Heart right ventricle (tissue), 16 donors: ENCODE results near the gene FGGY. TPM values are rescaled to one million over a fixed set of nuclear protein-coding genes. Genes with fewer than 3 reads are reported as not detected.

Source experiments
- ATAC-seq, 8 donors: fragments of 200-7000 bp; cut with Tn5 transposase; one replicate each; pipeline ENCODE4 v1.9.1; 2020; ENCODE audit warnings: mild to moderate bottlenecking in 8 of 8, moderate library complexity in 8 of 8, moderate number of reproducible peaks in 1 of 8
- DNase-seq, 2 donors: peaks; one replicate each; pipeline ENCODE4 v3.0.0-alpha.2; 2020
- H3K27ac ChIP-seq, 10 donors: fragments of 200-600 bp; sonication (generic) in 2 of 10; one replicate each; pipeline versions ENCODE4 v1.5.0 to v1.8.0; 2020 to 2022; ENCODE audit warnings: mild to moderate bottlenecking in 3 of 10
- H3K27me3 ChIP-seq, 7 donors: fragments of 200-600 bp; one replicate each; pipeline ENCODE4 v1.8.0; 2021 to 2022; ENCODE audit warnings: mild to moderate bottlenecking in 2 of 7
- H3K36me3 ChIP-seq, 9 donors: fragments of 200-600 bp; sonication (generic) in 1 of 9; one replicate each; pipeline versions ENCODE4 v1.5.0 to v1.8.0; 2020 to 2022; ENCODE audit warnings: mild to moderate bottlenecking in 2 of 9
- H3K4me1 ChIP-seq, 9 donors: fragments of 200-600 bp; sonication (generic) in 1 of 9; one replicate each; pipeline versions ENCODE4 v1.5.0 to v1.8.0; 2020 to 2022; ENCODE audit warnings: mild to moderate bottlenecking in 4 of 9
- H3K4me3 ChIP-seq, 10 donors: fragments of 200-600 bp; sonication (generic) in 2 of 10; one replicate each; pipeline versions ENCODE4 v1.5.0 to v1.8.0; 2020 to 2022; ENCODE audit warnings: mild to moderate bottlenecking in 7 of 10, moderate library complexity in 2 of 10
- H3K9me3 ChIP-seq, 11 donors: fragments of 200-600 bp in 10 of 11; sonication (generic) in 2 of 11; one replicate each; pipeline versions ENCODE4 v1.5.0 to v1.8.0; 2013 to 2022; ENCODE audit warnings: mild to moderate bottlenecking in 2 of 11, control low read depth in 1 of 11, moderate library complexity in 1 of 11
- WGBS, 2 donors: extraction: QIAGEN DNeasy Blood & Tissue Kit; methylation state at CpG; one replicate each; pipeline ENCODE4 v1.1.7; 2013; ENCODE audit warnings: inconsistent platforms in 1 of 2; 5-methylcytosine and 5-hydroxymethylcytosine counted together
- intact Hi-C, 10 donors: fragments of 100-400 bp; cut with DNase I; formaldehyde crosslinking; loops; one replicate each; pipeline versions ENCODE4 v1.11.1 to v1.14.2; 2022
- polyA plus RNA-seq, 2 donors: library from polyadenylated mRNA; stranded (reverse); fragments of 200-250 nt; gene quantifications; one replicate each; pipeline ENCODE4 v1.2.3, GENCODE V29; 2013
- total RNA-seq, 10 donors: library from RNA; stranded (reverse); fragmentation: NEBNext Ultra II Directional in 3 of 10; extraction: Animal tissue kit (Norgen Biotek cat#: 25700) in 3 of 10; gene quantifications; one replicate each; pipeline versions ENCODE4 v1.2.1 to v1.2.4, GENCODE V29; 2021 to 2023
- TF ChIP-seq, protein P1 (sequence below), 9 donors: fragments of 200-600 bp; sonication (generic) in 2 of 9; IDR thresholded peaks; one replicate each; pipeline versions ENCODE4 v1.5.0 to v1.8.0; 2021 to 2022; ENCODE audit warnings: antibody characterized with exemption in 9 of 9, mild to moderate bottlenecking in 5 of 9, moderate library complexity in 1 of 9
- donor health status: Arrhythmogenic right ventricular cardiomyopathy.
- donor health status: ischemic (EF 13 %, LVEDD 7.1; RV severe dilation, severe dysfunction).
- donor health status: healthy with polysubstance abuse.
- donor health status: DM: no; HTN: yes; CAD: no.
- donor health status: DM: no; HTN: no; CAD: no.
- donor health status: ischemic (EF 25% LVEDD 6.9; RV normal size, moderate dysfunction).
- donor health status: ischemic (EF 25% LVEDD 5.7; RV mildly dilated, moderate dysfunction).
- donor health status: healthy.
- donor health status: DM: yes; HTN: yes; CAD: no.
- donor health status: Ischemic cardiomyopathy.
- donor health status: ischemic (EF 35%, LVEDD 5.7; RV mildly dilated, moderate dysfunction).
- donor health status: nonischemic (EF 11% LVEDD 7.7; RV severe dilation, severe dysfunction).
- donor health status: DM: yes; HTN: yes; CAD: no.
- donor health status: PGD.
- donor health status: ischemic (EF 29% LVEDD 5.4; RV normal size, mild dysfunction).
- donor health status: nonischemic (EF 23%, LVEDD 6.1; RV moderate dilation, normal function).

FGGY gene
- total and polyA plus RNA-seq, 12 donors = 3.1 to 51.8 (median 34.7) TPM

DNA sequence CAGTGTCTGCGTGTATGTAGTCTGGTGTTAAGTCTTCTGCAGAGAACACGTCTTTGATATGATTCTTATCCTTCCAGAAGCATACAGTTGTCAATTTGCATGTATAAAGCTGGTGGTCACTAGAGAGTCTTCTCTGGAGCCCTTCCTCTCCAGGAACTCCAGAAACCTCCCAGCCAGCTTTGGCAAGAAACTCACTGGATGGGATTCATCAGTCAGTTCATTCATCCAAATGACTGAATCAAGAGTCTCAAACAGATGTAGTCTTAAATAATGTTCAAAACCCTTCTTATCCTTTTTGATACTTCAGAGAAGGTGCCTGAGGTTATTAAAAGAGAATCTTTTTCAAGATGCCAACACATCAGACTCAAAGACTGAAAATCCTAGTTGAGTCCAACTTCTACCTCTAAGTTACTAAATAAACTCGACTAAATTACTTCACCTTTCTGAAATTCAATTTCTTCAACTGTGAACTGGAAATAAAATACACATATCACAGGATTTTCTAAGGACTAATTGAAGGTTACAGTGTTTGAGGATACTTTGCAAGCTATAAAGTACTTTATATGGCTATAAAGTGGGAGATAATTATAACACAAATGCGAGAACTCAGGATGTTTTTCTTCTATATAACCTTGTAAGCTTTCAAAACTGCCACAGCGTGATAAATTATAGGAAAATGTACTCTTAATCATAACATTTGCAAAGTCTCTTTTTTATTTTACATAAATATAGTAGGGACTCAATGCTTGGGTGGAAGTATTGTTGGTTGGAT is 252.4 kb downstream of the FGGY start:
- H3K9me3 ChIP-seq = no peaks in the 10 kb centered on the region
- peaks cover 0 to 24% (median 0%) of the 10 kb centered on the region in 9 donors for H3K4me1 ChIP-seq
- no peak overlapping the region for H3K4me3 ChIP-seq
- DNase-seq = no peak
- WGBS, 2 donors = 93 to 94% methylated on average over 5 of the region's 5 CpGs
- intact Hi-C loops = no loop called here
- H3K27ac ChIP-seq = peak overlapping the region in 2 of 10 donors; percentile 9 to 80
- H3K27me3 ChIP-seq = no peaks in the 10 kb centered on the region
- no peaks in the 10 kb centered on the region for H3K36me3 ChIP-seq
- ATAC-seq = no peak
- TF ChIP-seq, protein P1, sequence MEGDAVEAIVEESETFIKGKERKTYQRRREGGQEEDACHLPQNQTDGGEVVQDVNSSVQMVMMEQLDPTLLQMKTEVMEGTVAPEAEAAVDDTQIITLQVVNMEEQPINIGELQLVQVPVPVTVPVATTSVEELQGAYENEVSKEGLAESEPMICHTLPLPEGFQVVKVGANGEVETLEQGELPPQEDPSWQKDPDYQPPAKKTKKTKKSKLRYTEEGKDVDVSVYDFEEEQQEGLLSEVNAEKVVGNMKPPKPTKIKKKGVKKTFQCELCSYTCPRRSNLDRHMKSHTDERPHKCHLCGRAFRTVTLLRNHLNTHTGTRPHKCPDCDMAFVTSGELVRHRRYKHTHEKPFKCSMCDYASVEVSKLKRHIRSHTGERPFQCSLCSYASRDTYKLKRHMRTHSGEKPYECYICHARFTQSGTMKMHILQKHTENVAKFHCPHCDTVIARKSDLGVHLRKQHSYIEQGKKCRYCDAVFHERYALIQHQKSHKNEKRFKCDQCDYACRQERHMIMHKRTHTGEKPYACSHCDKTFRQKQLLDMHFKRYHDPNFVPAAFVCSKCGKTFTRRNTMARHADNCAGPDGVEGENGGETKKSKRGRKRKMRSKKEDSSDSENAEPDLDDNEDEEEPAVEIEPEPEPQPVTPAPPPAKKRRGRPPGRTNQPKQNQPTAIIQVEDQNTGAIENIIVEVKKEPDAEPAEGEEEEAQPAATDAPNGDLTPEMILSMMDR (IDR thresholded peaks at IDR 0.05) = no peak

DNA sequence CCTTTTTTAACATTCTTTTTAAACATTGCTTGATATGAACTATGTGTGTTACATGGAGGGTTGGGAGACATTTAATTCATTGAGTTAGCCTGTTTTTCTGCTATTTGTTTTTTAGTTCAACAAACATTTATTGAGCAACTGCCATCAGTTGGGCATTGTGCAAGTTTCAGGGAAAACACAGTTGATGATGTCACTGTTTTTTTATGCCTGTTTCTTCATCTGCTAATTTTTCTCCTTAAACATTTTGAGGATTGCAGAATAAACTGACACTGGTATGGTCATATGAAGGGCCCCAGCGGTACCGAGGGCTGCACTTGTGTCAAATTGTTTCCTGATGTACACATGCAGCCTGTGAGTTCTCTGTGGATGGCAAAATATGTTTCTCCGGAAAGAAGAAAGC is 253.0 kb downstream of the FGGY start:
- WGBS, 2 donors = 67% methylated on average over 3 of the region's 3 CpGs
- intact Hi-C loops = no loop called here
- peak overlapping the region in 2 of 10 donors; percentile 9 to 80 for H3K27ac ChIP-seq
- ATAC-seq (peak in 3 of 8 donors; percentile 22 to 59 (median 34)), DNase-seq (no peak)
- no peaks in the 10 kb centered on the region for H3K27me3 ChIP-seq
- H3K9me3 ChIP-seq = no peaks in the 10 kb centered on the region
- TF ChIP-seq, protein P1 (IDR thresholded peaks at IDR 0.05) = no peak
- H3K4me1 ChIP-seq = peaks cover 0 to 24% (median 0%) of the 10 kb centered on the region in 9 donors
- H3K4me3 ChIP-seq = no peak overlapping the region
- peaks cover 0 to 4% (median 0%) of the 10 kb centered on the region in 9 donors for H3K36me3 ChIP-seq

DNA sequence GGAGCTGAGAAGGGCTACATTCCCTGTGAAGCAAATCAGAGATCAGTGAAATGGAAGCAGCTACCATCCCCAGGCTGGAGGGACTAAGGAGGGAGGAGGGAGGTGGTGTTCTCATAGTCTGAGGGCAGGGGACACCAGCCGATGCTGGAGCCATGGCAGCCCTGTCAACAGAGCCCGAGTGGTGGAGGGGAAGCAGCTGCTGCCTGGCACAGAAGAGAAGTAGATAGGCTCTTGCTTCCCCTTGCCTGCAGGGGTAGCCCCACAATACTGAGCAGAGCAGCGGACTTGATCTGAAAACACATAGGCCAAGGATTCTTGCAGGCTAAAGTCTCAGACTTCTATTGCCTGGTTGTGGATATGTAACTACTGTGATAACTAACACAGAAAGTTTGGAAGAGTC is 255.1 kb downstream of the FGGY start:
- WGBS, 2 donors = 71 to 78% methylated on average over 3 of the region's 3 CpGs
- H3K36me3 ChIP-seq = peaks cover 0 to 4% (median 0%) of the 10 kb centered on the region in 9 donors
- H3K4me1 ChIP-seq = peaks cover 0 to 24% (median 0%) of the 10 kb centered on the region in 9 donors
- no peaks in the 10 kb centered on the region for H3K27me3 ChIP-seq
- intact Hi-C loops = no loop called here
- DNase-seq = no peak
- no peak overlapping the region for H3K4me3 ChIP-seq
- no peaks in the 10 kb centered on the region for H3K9me3 ChIP-seq
- ATAC-seq = peak in 4 of 8 donors; percentile 16 to 67 (median 44)
- TF ChIP-seq, protein P1 (IDR thresholded peaks at IDR 0.05) = no peak
- H3K27ac ChIP-seq = peak overlapping the region in 1 of 10 donors; percentile 19

DNA sequence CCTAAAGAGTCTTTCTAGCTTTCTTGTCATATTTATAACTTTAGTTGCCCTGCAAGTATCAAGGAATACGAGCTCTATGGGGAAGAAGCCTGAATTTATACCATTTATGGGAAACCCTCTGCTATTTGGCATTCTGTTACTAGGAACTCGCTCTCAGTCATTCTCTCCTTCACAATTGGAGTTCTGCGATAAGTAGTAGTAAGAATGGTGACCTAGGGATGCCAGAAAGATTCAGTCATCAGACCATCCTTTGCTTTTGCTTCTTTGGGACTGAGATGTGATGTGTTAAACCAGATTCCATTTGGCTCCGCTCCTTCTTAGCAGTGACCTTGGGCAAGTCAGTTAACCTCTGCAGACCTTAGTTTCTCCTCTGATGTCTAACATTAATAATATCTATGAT is 256.5 kb downstream of the FGGY start:
- Histone ChIP-seq H3K27ac (no peak overlapping the region), H3K36me3 (peaks cover 0 to 9% (median 0%) of the 10 kb centered on the region in 9 donors), H3K4me1 (peaks cover 0 to 24% (median 0%) of the 10 kb centered on the region in 9 donors), H3K27me3 (no peaks in the 10 kb centered on the region), H3K4me3 (no peak overlapping the region), H3K9me3 (peaks cover 0 to 14% (median 2%) of the 10 kb centered on the region in 11 donors)
- TF ChIP-seq, protein P1 (IDR thresholded peaks at IDR 0.05) = no peak
- ATAC-seq (no peak), DNase-seq (no peak)
- intact Hi-C loops = no loop called here
- 88 to 94% methylated on average over 4 of the region's 4 CpGs for WGBS, 2 donors
